A673 (cell line): ENCODE measurements around the gene TPM1. TPM values are rescaled to one million over a fixed set of nuclear protein-coding genes. Genes with fewer than 3 reads are reported as not detected.

Source experiments
- BruUV-seq: library from RNA; stranded (reverse); fragments of 400-500 nt; replicated peaks from 2 replicates; lab custom pipeline; 2021; lab: Mats Ljungman, UMichigan
- CTCF ChIA-PET: fragments of 300-600 bp; sonication (Branson Sonifier 250); formaldehyde crosslinking; loops from one replicate; lab custom pipeline; 2022; ENCODE audit warnings: antibody characterized with exemption; lab: Charles Lee
- POLR2A ChIA-PET: fragments of 300-600 bp; sonication (Branson Sonifier 250); formaldehyde crosslinking; loops from one replicate; lab custom pipeline; 2022; ENCODE audit warnings: antibody characterized with exemption; ENCODE audit not compliant: low non-redundant PET; lab: Charles Lee
- DNase-seq: peaks from one replicate; pipeline ENCODE4 v3.0.0-alpha.2; 2015; ENCODE audit warnings: low spot score
- H3K27ac ChIP-seq: fragments of 200-600 bp; sonication (generic); 2 replicates; pipeline ENCODE4 v1.5.1; 2016; ENCODE audit warnings: mixed run types, low read depth, mild to moderate bottlenecking, mixed read lengths, antibody characterized with exemption, low read length; ENCODE audit not compliant: poor library complexity, severe bottlenecking
- H3K27me3 ChIP-seq: fragments of 200-600 bp; sonication (generic); replicated peaks from 2 replicates; pipeline ENCODE4 v1.6.1; 2017; ENCODE audit warnings: mixed run types, low read depth, mild to moderate bottlenecking, mixed read lengths, antibody characterized with exemption, low read length; ENCODE audit not compliant: insufficient read depth, poor library complexity
- H3K36me3 ChIP-seq: fragments of 200-600 bp; sonication (generic); 2 replicates; pipeline ENCODE4 v1.6.1; 2016; ENCODE audit warnings: mixed run types, mild to moderate bottlenecking, mixed read lengths, antibody characterized with exemption, low read length; ENCODE audit not compliant: insufficient read depth, poor library complexity, severe bottlenecking
- H3K4me1 ChIP-seq: fragments of 200-600 bp; sonication (generic); 2 replicates; pipeline ENCODE4 v1.6.1; 2017; ENCODE audit warnings: mixed run types, mild to moderate bottlenecking, mixed read lengths, antibody characterized with exemption, low read length; ENCODE audit not compliant: insufficient read depth, poor library complexity, severe bottlenecking
- H3K4me3 ChIP-seq: fragments of 200-600 bp; sonication (generic); 2 replicates; pipeline ENCODE4 v1.5.1; 2016; ENCODE audit warnings: low read depth, mixed run types, mild to moderate bottlenecking, mixed read lengths, low read length; ENCODE audit not compliant: poor library complexity, severe bottlenecking
- H3K9me3 ChIP-seq: fragments of 200-600 bp; sonication (generic); 2 replicates; pipeline ENCODE4 v1.6.1; 2016; ENCODE audit warnings: mixed run types, low read depth, mild to moderate bottlenecking, mixed read lengths, antibody characterized with exemption, low read length; ENCODE audit not compliant: poor library complexity, severe bottlenecking
- CTCF ChIP-seq: fragments of 300-800, 200-600 bp; sonication (generic); conservative IDR thresholded peaks from 2 replicates; pipeline ENCODE4 v1.5.1; 2017; ENCODE audit warnings: low read depth, mild to moderate bottlenecking, antibody characterized with exemption, low read length, moderate library complexity, mixed read lengths
- EZH2 ChIP-seq: fragments of 200-600 bp; sonication (generic); IDR thresholded peaks from 2 replicates; pipeline ENCODE4 v1.6.1; 2017; ENCODE audit warnings: borderline replicate concordance, low read depth, mild to moderate bottlenecking, mixed read lengths, antibody characterized with exemption, low read length; ENCODE audit not compliant: poor library complexity, severe bottlenecking
- intact Hi-C: fragments of 100-400 bp; cut with micrococcal nuclease; formaldehyde crosslinking; loops from one replicate; pipeline ENCODE4 v1.10.0; 2022; ENCODE audit not compliant: unreplicated experiment
- total RNA-seq: library from RNA; stranded (reverse); gene quantifications from 2 replicates; pipeline ENCODE4 v1.2.3, GENCODE V29; 2021

The TPM1 gene
- total RNA-seq, 1 experiment from 2014 or later = 31.2 TPM

- ChIA-PET CTCF (no interaction called here), POLR2A (no interaction called here)
- BruUV-seq = no TSS peak
- Histone ChIP-seq H3K27me3 (peaks cover 68% of the 10 kb centered on the region), H3K36me3 (no peaks in the 10 kb centered on the region), H3K27ac (no peak overlapping the region), H3K4me3 (peak overlapping the region; percentile 49), H3K9me3 (no peaks in the 10 kb centered on the region), H3K4me1 (peaks cover 17% of the 10 kb centered on the region)
- no peak for DNase-seq
- intact Hi-C loops = no loop called here
- TF ChIP-seq CTCF (no peak), EZH2 (no peak)
Measured at GRCh38 chr15:63043335-63044076, 959 bp downstream of the TPM1 start.

GRCh38 chr15:63044077-63044644 is 1.6 kb downstream of the TPM1 start:
- no peaks in the 10 kb centered on the region for H3K9me3 ChIP-seq
- no peak for DNase-seq
- H3K27ac ChIP-seq = no peak overlapping the region
- no peaks in the 10 kb centered on the region for H3K36me3 ChIP-seq
- CTCF ChIA-PET = no interaction called here
- peaks cover 68% of the 10 kb centered on the region for H3K27me3 ChIP-seq
- POLR2A ChIA-PET = no interaction called here
- peaks cover 20% of the 10 kb centered on the region for H3K4me1 ChIP-seq
- no TSS peak for BruUV-seq
- intact Hi-C loops = no loop called here
- H3K4me3 ChIP-seq = peak overlapping the region; percentile 49
- TF ChIP-seq EZH2 (no peak), CTCF (no peak)

GRCh38 chr15:63044645-63045464 is 2.3 kb downstream of the TPM1 start:
- no peak for DNase-seq
- Histone ChIP-seq H3K4me3 (no peak overlapping the region), H3K27ac (no peak overlapping the region), H3K4me1 (peaks cover 23% of the 10 kb centered on the region), H3K9me3 (no peaks in the 10 kb centered on the region), H3K36me3 (no peaks in the 10 kb centered on the region), H3K27me3 (peaks cover 61% of the 10 kb centered on the region)
- POLR2A ChIA-PET = no interaction called here
- TF ChIP-seq EZH2 = no peak
- TF ChIP-seq CTCF = no peak
- no TSS peak for BruUV-seq
- CTCF ChIA-PET = interaction anchor here (0.6 kb wide), 2 partner anchors 157 to 185 kb away, joined by 5 to 12 read pairs; no protein-coding TSS in a partner anchor
- intact Hi-C loops = loop anchor here (5.0 kb wide), 1 partner anchor 357 kb away; no protein-coding TSS in a partner anchor
